ENCODE measurements around the gene HOMER2.
"Not testable (repeated sequence)": the region's sequence is repeated elsewhere in the genome, so short reads cannot be mapped to it uniquely, and the experiment has no call there.

Gene HOMER2

GRCh38 chr15:82830427-82831173 is 121.9 kb downstream of the HOMER2 start:
- DNase-seq: no peak

DNA sequence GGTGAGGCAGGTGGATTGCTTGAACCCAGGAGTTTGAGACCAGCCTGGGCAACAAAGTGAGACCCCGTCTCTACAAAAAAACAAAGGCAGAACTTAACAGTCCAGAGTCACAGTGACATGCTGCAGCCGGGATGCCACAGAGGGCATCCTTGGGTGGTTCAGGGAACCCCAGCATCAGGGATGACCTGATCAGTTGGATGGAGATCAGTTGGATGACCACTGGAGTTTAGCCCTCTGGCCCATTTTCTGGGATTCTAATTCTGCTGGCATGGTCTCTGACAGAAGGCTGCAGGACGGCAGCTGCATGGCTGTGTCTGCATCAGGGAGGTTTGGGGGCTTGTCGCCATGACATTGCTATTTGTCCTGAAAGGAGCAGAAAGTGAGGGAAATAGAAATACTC is 123.3 kb downstream of the HOMER2 start:
- DNase-seq: no peak

- DNase-seq: no peak
These were observed 124.4 kb downstream of the HOMER2 start for GRCh38 chr15:82828075-82828474.

- DNase-seq: no peak
These were observed 129.5 kb downstream of the HOMER2 start for GRCh38 chr15:82823049-82823448.

GRCh38 chr15:82821851-82822250 is 130.7 kb downstream of the HOMER2 start:
- not testable (repeated sequence) for DNase-seq

GRCh38 chr15:82821396-82821795 is 131.1 kb downstream of the HOMER2 start:
- DNase-seq: not testable (repeated sequence)

DNA sequence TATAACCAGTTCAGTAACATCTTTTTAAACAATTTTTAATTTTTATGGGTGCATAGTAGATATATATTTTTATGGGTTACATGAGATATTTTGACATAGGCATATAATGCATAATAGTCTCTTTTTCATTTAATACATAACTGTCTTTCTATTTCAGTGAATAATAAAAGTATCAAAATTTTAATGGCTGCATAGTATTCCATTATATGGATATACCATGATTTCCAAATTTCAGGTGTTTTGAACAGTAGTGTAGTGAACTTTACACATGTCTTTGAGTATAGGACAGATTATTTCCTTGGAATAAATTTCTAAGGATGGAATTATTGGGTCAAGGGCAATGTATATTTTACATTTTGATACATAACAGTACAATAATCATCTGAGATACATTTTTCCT is 132.4 kb downstream of the HOMER2 start:
- no peak for DNase-seq

GRCh38 chr15:82812994-82813393 is 139.5 kb downstream of the HOMER2 start:
- DNase-seq: peak in 1 of 2 experiments; percentile 17

DNA sequence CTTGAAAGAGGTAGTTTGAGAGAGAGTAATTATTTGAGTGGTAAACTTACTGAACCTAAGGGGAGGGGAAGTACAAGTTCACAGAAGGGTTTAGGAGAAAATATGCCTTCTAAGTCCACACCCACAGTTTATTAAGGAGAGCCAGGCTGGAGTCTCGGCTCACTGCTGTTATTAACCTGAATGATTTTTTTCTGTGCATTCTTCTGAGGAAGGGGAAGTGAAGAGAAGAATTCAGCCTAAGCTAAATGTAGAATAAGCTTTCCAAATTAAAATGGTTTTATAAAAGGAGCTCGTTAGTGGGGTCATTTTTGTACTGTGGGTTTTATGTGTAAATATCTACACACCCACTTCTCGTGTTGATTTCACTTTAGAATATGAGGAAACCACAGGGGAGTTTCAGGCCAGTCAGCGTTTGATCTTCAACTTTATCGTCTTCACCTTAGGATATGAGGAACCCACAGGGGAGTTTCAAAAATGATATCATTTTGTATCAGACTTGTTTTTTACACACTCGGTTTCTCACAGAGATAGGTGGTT is 141.6 kb downstream of the HOMER2 start:
- no peak for DNase-seq

DNA sequence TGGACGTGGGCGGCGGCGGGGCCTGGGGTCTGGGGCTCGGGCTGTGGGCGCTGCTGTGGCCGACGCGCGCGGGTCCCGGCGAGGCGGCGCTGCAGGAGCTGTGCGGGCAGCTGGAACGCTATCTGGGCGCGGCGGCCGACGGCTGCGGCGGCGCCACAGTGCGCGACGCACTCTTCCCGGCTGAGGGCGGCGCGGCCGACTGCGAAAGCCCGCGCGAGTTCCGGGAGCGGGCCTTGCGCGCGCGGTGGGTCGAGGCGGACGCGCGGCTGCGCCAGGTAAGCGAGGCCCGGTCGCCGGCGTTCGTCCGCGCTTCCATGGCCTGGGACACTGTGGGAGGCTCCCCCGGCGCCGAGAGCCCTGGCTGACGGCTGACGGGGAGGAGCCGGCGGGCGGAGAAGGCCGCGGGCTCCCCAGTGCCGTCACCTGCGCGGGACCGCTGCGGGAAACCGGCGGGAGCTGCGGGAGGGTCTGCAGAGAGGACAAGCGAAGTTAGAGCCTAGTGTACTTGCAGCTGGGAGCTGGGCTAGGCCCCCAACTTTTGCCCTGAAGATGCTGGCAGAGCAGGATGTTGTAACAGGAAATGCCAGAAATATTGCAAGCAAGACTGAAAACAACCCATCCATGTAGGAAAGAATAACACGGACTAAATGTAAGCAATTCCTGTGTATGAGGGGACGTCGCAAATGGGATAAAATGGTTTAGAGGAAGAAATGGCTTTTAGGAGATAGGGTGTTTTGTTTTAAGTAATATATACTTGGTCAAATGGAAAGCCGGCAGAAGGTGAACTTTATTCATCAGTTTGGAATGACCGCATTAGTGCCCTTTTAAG is 142.2 kb downstream of the HOMER2 start:
- peak; percentile 9 to 35 for DNase-seq

DNA sequence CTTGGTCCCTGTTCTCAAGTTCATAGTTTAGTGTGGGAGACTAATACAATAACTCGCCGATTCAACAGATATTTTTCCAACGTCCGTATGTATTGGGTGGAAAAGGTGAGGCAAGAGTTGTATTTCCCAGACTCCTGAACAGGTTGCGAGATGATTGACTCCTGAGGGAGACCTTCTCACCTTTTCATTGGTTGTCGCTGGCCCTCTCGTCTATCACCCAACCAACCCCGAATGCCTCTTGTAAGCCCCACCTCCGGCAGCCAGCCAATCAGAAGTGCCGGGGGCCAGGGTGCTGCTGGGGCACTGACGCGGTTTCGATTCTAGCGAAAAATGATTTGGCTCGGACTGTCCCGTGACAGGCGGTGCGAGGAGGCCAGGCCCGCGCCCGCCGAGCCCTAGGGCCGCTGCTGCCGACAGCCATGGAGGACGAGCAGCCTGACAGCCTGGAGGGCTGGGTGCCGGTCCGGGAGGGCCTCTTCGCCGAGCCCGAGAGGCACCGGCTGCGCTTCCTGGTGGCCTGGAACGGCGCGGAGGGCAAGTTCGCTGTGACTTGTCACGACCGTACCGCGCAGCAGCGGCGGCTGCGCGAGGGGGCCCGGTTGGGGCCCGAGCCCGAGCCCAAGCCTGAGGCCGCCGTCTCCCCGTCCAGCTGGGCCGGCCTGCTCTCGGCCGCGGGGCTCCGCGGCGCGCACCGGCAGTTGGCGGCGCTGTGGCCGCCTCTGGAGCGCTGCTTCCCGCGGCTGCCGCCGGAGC is 143.0 kb downstream of the HOMER2 start, which contains the start of gene WHAMM:
TSS of gene WHAMM (plus strand) at position 321 of the 753 bp plus-strand sequence. CDS start at position 420, 99 bp downstream.
- peak; percentile 99 for DNase-seq

DNA sequence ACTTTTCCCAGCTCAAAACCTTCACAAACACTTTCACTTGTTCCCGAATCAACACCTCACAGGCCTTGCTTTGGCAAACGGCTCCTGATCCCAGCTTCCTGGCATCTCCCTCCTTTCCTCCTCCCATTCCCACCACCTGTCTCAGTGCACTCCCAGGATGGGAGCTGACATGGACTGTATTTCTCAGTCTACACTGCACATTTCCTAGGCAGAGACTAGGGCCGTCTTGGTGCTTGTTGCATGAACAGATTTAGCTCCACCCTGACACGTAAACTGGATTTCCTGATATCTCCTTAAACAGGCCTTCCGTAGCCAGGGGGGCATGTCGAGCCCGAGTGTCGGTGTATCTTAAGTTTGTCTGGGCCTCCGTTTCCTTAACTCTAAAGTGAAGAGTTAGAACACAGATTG is 143.9 kb downstream of the HOMER2 start:
- DNase-seq: no peak

DNA sequence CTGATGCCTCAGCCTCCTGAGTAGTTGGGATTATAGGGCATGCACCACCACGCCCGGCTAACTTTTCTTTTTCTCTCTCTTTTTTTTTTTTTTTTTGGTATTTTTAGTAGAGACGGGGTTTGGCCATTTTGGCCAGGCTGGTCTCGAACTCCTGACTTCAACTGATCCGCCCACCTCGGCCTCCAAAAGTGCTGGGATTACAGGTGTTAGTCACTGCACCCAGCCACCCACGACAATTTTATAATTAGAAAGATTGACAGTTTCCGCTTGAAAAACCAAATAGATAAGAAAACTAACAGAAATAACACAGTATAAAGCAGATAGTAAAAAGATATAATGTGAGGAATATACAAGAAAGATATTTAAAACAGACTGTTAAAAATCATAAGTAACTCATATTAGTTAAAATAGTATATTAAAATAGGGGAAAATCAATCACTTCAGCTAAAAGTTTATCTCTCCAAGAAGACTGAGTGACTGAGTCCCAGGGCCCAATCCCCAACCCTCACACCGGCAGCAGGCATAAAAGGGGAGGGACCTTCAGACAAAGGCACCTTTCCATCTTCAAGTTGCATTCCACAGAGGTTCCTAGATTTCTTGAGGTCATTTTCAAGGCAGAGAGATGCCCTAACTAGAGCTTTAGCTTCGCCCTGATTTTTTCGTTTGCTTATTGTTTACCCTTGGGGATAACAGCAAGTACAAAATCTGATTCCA is 144.4 kb downstream of the HOMER2 start:
- DNase-seq: no peak

DNA sequence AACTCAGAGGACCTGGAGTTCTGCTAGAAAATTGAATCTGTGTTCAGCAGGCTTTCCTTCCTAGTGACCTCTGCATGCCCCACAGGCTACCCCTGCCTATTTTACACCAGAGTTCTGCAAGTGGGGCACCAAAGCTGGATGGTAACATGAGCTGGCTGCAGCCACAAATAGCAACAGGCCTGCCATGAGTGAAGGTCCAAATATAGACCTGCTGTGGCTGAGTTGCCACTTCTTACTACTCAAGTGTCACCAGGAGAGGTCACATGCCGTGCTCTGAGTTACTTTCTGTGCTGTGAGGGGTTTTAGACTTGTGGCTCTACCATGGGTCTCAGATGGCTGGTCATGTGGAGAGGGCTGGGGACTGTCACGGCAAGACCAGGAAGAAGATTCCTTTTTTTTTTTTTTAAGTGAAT is 146.5 kb downstream of the HOMER2 start, which contains the start of gene FSD2:
TSS of gene FSD2 (minus strand) at position 76 of the 413 bp plus-strand sequence. CDS start 18,679 bp downstream, outside the sequence.
- DNase-seq: no peak

DNA sequence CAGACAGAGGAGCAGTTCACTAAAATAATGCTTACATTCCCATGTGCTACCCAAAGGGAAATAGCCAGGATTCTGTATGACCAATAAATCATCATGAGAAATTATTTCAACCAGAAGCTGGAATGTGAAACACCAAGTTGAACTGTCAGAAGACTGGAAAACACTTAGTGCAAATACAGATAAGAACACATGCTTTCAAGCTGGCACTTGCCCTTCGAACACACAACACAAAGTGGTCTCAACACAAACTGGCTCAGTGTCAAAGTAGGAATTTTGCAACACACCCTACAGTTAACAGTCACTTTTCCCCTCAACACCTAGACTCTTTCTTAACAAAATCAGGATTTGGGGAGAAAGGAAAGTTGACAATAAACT is 148.0 kb downstream of the HOMER2 start:
- DNase-seq: no peak

GRCh38 chr15:82803793-82804574 is 148.5 kb downstream of the HOMER2 start:
- no peak for DNase-seq

DNA sequence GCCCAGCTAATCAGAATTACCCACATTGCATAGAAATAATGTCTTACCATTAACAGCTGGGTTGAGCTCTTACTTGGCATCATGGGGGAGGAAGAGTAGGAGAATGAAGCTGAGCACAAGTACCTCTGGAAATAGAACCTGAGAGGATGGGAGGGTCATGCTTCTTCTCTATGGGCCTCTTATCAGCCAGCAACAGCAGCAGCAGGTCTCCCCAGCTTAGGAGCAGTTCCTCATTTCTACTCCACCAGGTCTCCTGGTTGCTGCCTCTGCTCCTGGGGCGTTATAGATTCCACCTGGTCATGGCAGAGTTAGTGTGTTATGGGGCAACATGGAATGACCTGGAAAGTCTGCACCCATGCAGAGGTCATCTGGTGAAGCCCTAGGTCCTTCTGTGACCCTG is 150.0 kb downstream of the HOMER2 start:
- DNase-seq: no peak

- no peak for DNase-seq
These were observed 153.2 kb downstream of the HOMER2 start for GRCh38 chr15:82799183-82799841.

All from NCI-H524 (cell line).